Smooth muscle cell (in vitro differentiated cells): Measurements from ENCODE around the gene SF3B6. TPM values are rescaled to one million over a fixed set of nuclear protein-coding genes. Genes with fewer than 3 reads are reported as not detected.
"Not testable (repeated sequence)": the region's sequence is repeated elsewhere in the genome, so short reads cannot be mapped to it uniquely, and the experiment has no call there.

ENCODE experiments used
- DNase-seq: peaks from one replicate; lab custom pipeline; 2025; ENCODE audit not compliant: unreplicated experiment; lab: John Stamatoyannopoulos, UW
- H2AFZ ChIP-seq: fragments of 200-600 bp; sonication (generic); 2 replicates; pipeline ENCODE4 v1.6.0; 2016; ENCODE audit warnings: antibody characterized with exemption, low read depth, mild to moderate bottlenecking
- H3F3A ChIP-seq: fragments of 200-600 bp; sonication (generic); 2 replicates; pipeline ENCODE4 v1.6.0; 2017; ENCODE audit warnings: antibody characterized with exemption, low read depth
- H3K27ac ChIP-seq: fragments of 200-600 bp; sonication (generic); 2 replicates; pipeline ENCODE4 v1.5.1; 2016; ENCODE audit warnings: low read depth, mild to moderate bottlenecking
- H3K27me3 ChIP-seq: fragments of 200-600 bp; sonication (generic); 2 replicates; pipeline ENCODE4 v1.6.1; 2016; ENCODE audit warnings: low read depth, mild to moderate bottlenecking
- H3K36me3 ChIP-seq: fragments of 200-600 bp; sonication (generic); 2 replicates; pipeline ENCODE4 v1.5.1; 2016; ENCODE audit warnings: low read depth
- H3K4me1 ChIP-seq: fragments of 200-600 bp; sonication (generic); 2 replicates; pipeline ENCODE4 v1.5.1; 2016; ENCODE audit warnings: low read depth
- H3K4me2 ChIP-seq: fragments of 200-600 bp; sonication (generic); 2 replicates; pipeline ENCODE4 v1.6.0; 2016; ENCODE audit warnings: mild to moderate bottlenecking
- H3K4me3 ChIP-seq: fragments of 200-600 bp; sonication (generic); 2 replicates; pipeline ENCODE4 v1.5.1; 2016; ENCODE audit warnings: mild to moderate bottlenecking
- H3K79me2 ChIP-seq: fragments of 200-600 bp; sonication (generic); 2 replicates; pipeline ENCODE4 v1.6.0; 2016; ENCODE audit warnings: low read depth, mild to moderate bottlenecking
- H3K9ac ChIP-seq: fragments of 200-600 bp; sonication (generic); 2 replicates; pipeline ENCODE4 v1.6.0; 2016; ENCODE audit warnings: low read depth
- H3K9me3 ChIP-seq: fragments of 200-600 bp; sonication (generic); replicated peaks from 2 replicates; pipeline ENCODE4 v1.5.1; 2016; ENCODE audit warnings: low read depth
- H4K20me1 ChIP-seq: fragments of 200-600 bp; sonication (generic); 2 replicates; pipeline ENCODE4 v1.6.0; 2016; ENCODE audit warnings: low read depth
- CTCF ChIP-seq: fragments of 200-600 bp; sonication (generic); IDR thresholded peaks from 2 replicates; pipeline ENCODE4 v1.5.1; 2017; ENCODE audit warnings: borderline replicate concordance, mild to moderate bottlenecking, antibody characterized with exemption; ENCODE audit not compliant: insufficient read depth, poor library complexity, severe bottlenecking
- WGBS: methylation state at CpG from one replicate; pipeline ENCODE4 v1.1.7; 2016; ENCODE audit warnings: low lambda C conversion rate; 5-methylcytosine and 5-hydroxymethylcytosine counted together
- polyA plus RNA-seq: library from polyadenylated mRNA; unstranded; fragments of >200 nt; fragmentation: Nextera tagmentation; extraction: Ambion mirVana; gene quantifications from 2 replicates; pipeline ENCODE4 v1.2.1, GENCODE V29; 2016
- total RNA-seq: library from RNA; depleted of rRNA; stranded (reverse); fragments of >200 nt; gene quantifications from 2 replicates; pipeline ENCODE4 v1.2.3, GENCODE V29; 2014

SF3B6 gene
- total and polyA plus RNA-seq, 2 experiments from 2014 or later = 210 to 260 TPM

- H3K4me3 ChIP-seq = peak overlapping the region; percentile 87
- WGBS = 5% methylated on average over 2 of the region's 2 CpGs
- H3K79me2 ChIP-seq = peaks cover 32% of the 10 kb centered on the region
- no peaks in the 10 kb centered on the region for H3F3A ChIP-seq
- no peak for DNase-seq
- H3K9ac ChIP-seq = peak overlapping the region; percentile 78
- H4K20me1 ChIP-seq = no peaks in the 10 kb centered on the region
- no peak for TF ChIP-seq CTCF
- peaks cover 13% of the 10 kb centered on the region for H3K4me1 ChIP-seq
- H3K4me2 ChIP-seq = peak overlapping the region; percentile 87
- H3K9me3 ChIP-seq = no peaks in the 10 kb centered on the region
- H3K36me3 ChIP-seq = no peaks in the 10 kb centered on the region
- H3K27ac ChIP-seq = peak overlapping the region; percentile 59
- H2AFZ ChIP-seq = peak overlapping the region; percentile 63
- H3K27me3 ChIP-seq = no peaks in the 10 kb centered on the region
Measured at GRCh38 chr2:24046599-24046929, 29.6 kb downstream of the SF3B6 start.

GRCh38 chr2:24045511-24046508 lies 30.3 kb downstream of the SF3B6 start:
- Histone ChIP-seq H3K4me1 (peaks cover 13% of the 10 kb centered on the region), H3K79me2 (peaks cover 32% of the 10 kb centered on the region), H3K36me3 (no peaks in the 10 kb centered on the region), H3K4me2 (peak overlapping the region; percentile 87), H3K9me3 (no peaks in the 10 kb centered on the region), H3K27me3 (no peaks in the 10 kb centered on the region), H3K9ac (no peak overlapping the region), H3K27ac (no peak overlapping the region), H4K20me1 (no peaks in the 10 kb centered on the region), H3F3A (no peaks in the 10 kb centered on the region), H3K4me3 (peak overlapping the region; percentile 87), H2AFZ (peak overlapping the region; percentile 63)
- no peak for TF ChIP-seq CTCF
- no peak for DNase-seq
- WGBS = 86% methylated on average over 11 of the region's 11 CpGs

- H2AFZ ChIP-seq, H4K20me1 ChIP-seq, H3K4me3 ChIP-seq, DNase-seq, H3K36me3 ChIP-seq, H3K27me3 ChIP-seq, H3K4me2 ChIP-seq, H3K9ac ChIP-seq, H3K9me3 ChIP-seq, H3F3A ChIP-seq, H3K27ac ChIP-seq: not testable (repeated sequence)
- 95% methylated on average over 6 of the region's 6 CpGs for WGBS
- Histone ChIP-seq H3K4me1 (peaks cover 13% of the 10 kb centered on the region), H3K79me2 (peaks cover 32% of the 10 kb centered on the region)
Measured at GRCh38 chr2:24043133-24043532, 33.0 kb downstream of the SF3B6 start.

GRCh38 chr2:24040511-24040910 lies 35.6 kb downstream of the SF3B6 start:
- no peak overlapping the region for H3K4me2 ChIP-seq
- H3K4me1 ChIP-seq = no peaks in the 10 kb centered on the region
- no peak overlapping the region for H3K4me3 ChIP-seq
- no peak for TF ChIP-seq CTCF
- H2AFZ ChIP-seq = no peak overlapping the region
- H3K9me3 ChIP-seq = no peaks in the 10 kb centered on the region
- H3K27ac ChIP-seq = no peak overlapping the region
- H3K36me3 ChIP-seq = peaks cover 7% of the 10 kb centered on the region
- WGBS = 91% methylated on average over 4 of the region's 4 CpGs
- no peaks in the 10 kb centered on the region for H4K20me1 ChIP-seq
- H3F3A ChIP-seq = no peaks in the 10 kb centered on the region
- peaks cover 19% of the 10 kb centered on the region for H3K79me2 ChIP-seq
- no peak for DNase-seq
- no peak overlapping the region for H3K9ac ChIP-seq
- no peaks in the 10 kb centered on the region for H3K27me3 ChIP-seq
